Endothelial cell of umbilical vein (primary cell): Measurements from ENCODE around the gene OR52B6. TPM values are rescaled to one million over a fixed set of nuclear protein-coding genes. Genes with fewer than 3 reads are reported as not detected.

Experiments used
- BruUV-seq: library from RNA; stranded (reverse); fragments of 400-500 nt; replicated peaks from 2 replicates; lab custom pipeline; 2021; lab: Mats Ljungman, UMichigan
- CTCF ChIA-PET: fragments of 300-600, 350-600 bp; sonication (Branson Sonifier 250); formaldehyde crosslinking; loops from one replicate; lab custom pipeline; 2021; ENCODE audit warnings: antibody characterized with exemption, inconsistent platforms; lab: Charles Lee
- POLR2A ChIA-PET: fragments of 300-600, 350-600 bp; sonication (Branson Sonifier 250); formaldehyde crosslinking; loops from one replicate; lab custom pipeline; 2021; ENCODE audit warnings: antibody characterized with exemption, inconsistent platforms; lab: Charles Lee
- DNase-seq: peaks from one replicate; pipeline ENCODE4 v3.0.0-alpha.2; 2011; ENCODE audit warnings: low read depth, low spot score
- FAIRE-seq: peaks from 2 replicates; lab custom pipeline; 2011; peaks lifted over from hg19 to GRCh38; lab: Jason Lieb, UNC
- H2AFZ ChIP-seq: 2 replicates; pipeline ENCODE4 v1.6.0; 2012; ENCODE audit warnings: low read depth, low read length, control low read depth, inconsistent platforms
- H3K27ac ChIP-seq: 2 replicates; pipeline ENCODE4 v1.5.1; 2011; ENCODE audit warnings: low read depth, mild to moderate bottlenecking, control low read depth, low read length, moderate library complexity; ENCODE audit not compliant: insufficient read depth
- H3K27me3 ChIP-seq, 2 experiments: 2 replicates each; pipeline versions ENCODE4 v1.6.0 to v1.6.1; 2011; ENCODE audit warnings: low read length in 2 of 2, mixed read lengths in 1 of 2; ENCODE audit not compliant: control insufficient read depth in 2 of 2, insufficient read depth in 2 of 2
- H3K36me3 ChIP-seq, 2 experiments: 2 replicates in 1 of 2; 3 replicates in 1 of 2; pipeline ENCODE4 v1.5.1; 2011; ENCODE audit warnings: low read length in 2 of 2, mild to moderate bottlenecking in 1 of 2, moderate library complexity in 1 of 2; ENCODE audit not compliant: control insufficient read depth in 2 of 2, insufficient read depth in 2 of 2; ENCODE audit errors: extremely low read depth in 1 of 2
- H3K4me1 ChIP-seq: 3 replicates; pipeline ENCODE4 v1.5.1; 2011; ENCODE audit warnings: mild to moderate bottlenecking, low read length; ENCODE audit not compliant: control insufficient read depth, insufficient read depth; ENCODE audit errors: extremely low read depth
- H3K4me2 ChIP-seq: 2 replicates; pipeline ENCODE4 v1.6.1; 2011; ENCODE audit warnings: low read length, control low read depth, mixed read lengths; ENCODE audit not compliant: insufficient read depth
- H3K4me3 ChIP-seq, 3 experiments: fragments of 200-600 bp in 1 of 3; sonication (generic), shearing (Covaris generic) in 1 of 3; replicated peaks in 1 of 3; 2 replicates each; pipeline ENCODE4 v1.5.1; 2011 to 2016; ENCODE audit warnings: control low read depth in 3 of 3, low read length in 3 of 3, mild to moderate bottlenecking in 2 of 3, inconsistent platforms in 1 of 3, low read depth in 1 of 3, moderate library complexity in 1 of 3; ENCODE audit not compliant: insufficient read depth in 1 of 3
- H3K79me2 ChIP-seq: 2 replicates; pipeline ENCODE4 v1.6.0; 2012; ENCODE audit warnings: low read length, inconsistent platforms; ENCODE audit not compliant: control insufficient read depth, insufficient read depth
- H3K9ac ChIP-seq: replicated peaks from 2 replicates; pipeline ENCODE3; 2011; ENCODE audit warnings: low read length, control low read depth; ENCODE audit not compliant: insufficient read depth; ENCODE audit errors: extremely low read depth
- H3K9me1 ChIP-seq: replicated peaks from 3 replicates; pipeline ENCODE4 v1.6.0; 2011; ENCODE audit warnings: mild to moderate bottlenecking, low read length; ENCODE audit not compliant: control insufficient read depth, insufficient read depth; ENCODE audit errors: extremely low read depth
- H3K9me3 ChIP-seq: replicated peaks from 2 replicates; pipeline ENCODE4 v1.5.1; 2012; ENCODE audit warnings: low read length, inconsistent platforms; ENCODE audit not compliant: control insufficient read depth, insufficient read depth
- H4K20me1 ChIP-seq: replicated peaks from 2 replicates; pipeline ENCODE3; 2011; ENCODE audit warnings: mild to moderate bottlenecking, low read length; ENCODE audit not compliant: control insufficient read depth, insufficient read depth; ENCODE audit errors: extremely low read depth
- CTCF ChIP-seq, 2 donors: IDR thresholded peaks; 1 replicate in 1 of 2; 2 replicates in 1 of 2; pipeline ENCODE4 v1.5.1; 2011; ENCODE audit warnings: low read length in 2 of 2, mild to moderate bottlenecking in 2 of 2, moderate library complexity in 2 of 2, control low read depth in 1 of 2, inconsistent platforms in 1 of 2, low read depth in 1 of 2; ENCODE audit not compliant: insufficient read depth in 1 of 2; ENCODE audit errors: extremely low read depth in 1 of 2
- FOS ChIP-seq: IDR thresholded peaks from 2 replicates; pipeline ENCODE4 v1.6.1; 2011; ENCODE audit warnings: mild to moderate bottlenecking, low read length, moderate library complexity, borderline replicate concordance; ENCODE audit not compliant: insufficient read depth
- JUN ChIP-seq: IDR thresholded peaks from 2 replicates; pipeline ENCODE4 v1.6.1; 2011; ENCODE audit warnings: borderline replicate concordance, low read depth; ENCODE audit not compliant: insufficient read length, insufficient read depth
- MAX ChIP-seq: IDR thresholded peaks from 2 replicates; pipeline ENCODE4 v1.6.1; 2011; ENCODE audit not compliant: insufficient read depth, insufficient read length
- MYC ChIP-seq: IDR thresholded peaks from one replicate; pipeline ENCODE4 v1.6.1; 2011; ENCODE audit warnings: mild to moderate bottlenecking, low read depth, low read length
- POLR2A ChIP-seq: IDR thresholded peaks from 2 replicates; pipeline ENCODE4 v1.6.1; 2012; ENCODE audit warnings: low read depth, mild to moderate bottlenecking, control low read depth, low read length
- POLR2AphosphoS5 ChIP-seq: IDR thresholded peaks from 2 replicates; pipeline ENCODE4 v1.6.1; 2012; ENCODE audit warnings: low read depth, mild to moderate bottlenecking, control low read depth, low read length, moderate library complexity; ENCODE audit not compliant: insufficient read depth
- dilution Hi-C: fragments of 300-500 bp; cut with MboI; formaldehyde crosslinking; loops from one replicate; pipeline ENCODE4 v1.15.0; 2019; ENCODE audit warnings: low sequenced_read_pairs; ENCODE audit not compliant: extremely low pct_ligation_motif_present
- intact Hi-C: fragments of 100-400 bp; cut with micrococcal nuclease; formaldehyde crosslinking; loops from one replicate; pipeline ENCODE4 v1.10.0; 2022
- polyA plus RNA-seq, 4 experiments: library from polyadenylated mRNA; depleted of rRNA in 3 of 4; stranded (reverse) in 3 of 4; unstranded in 1 of 4; fragments of >200 nt; gene quantifications; 2 replicates each; pipeline versions ENCODE4 v1.2.1 to v1.2.3, GENCODE V29; 2011 to 2012; ENCODE audit warnings: missing spikeins in 1 of 4
- total RNA-seq: library from RNA; stranded (reverse); gene quantifications from 2 replicates; pipeline ENCODE4 v1.2.3, GENCODE V29; 2021

The OR52B6 gene
- total and polyA plus RNA-seq, 2 donors (not counting 3 experiments of a cell fraction or from before 2014, with no cell fraction given): not detected

GRCh38 chr11:5603326-5603725 lies 22.6 kb downstream of the OR52B6 start:
- Histone ChIP-seq H3K36me3 (no peaks in the 10 kb centered on the region), H3K27ac (no peak overlapping the region), H3K4me2 (no peak overlapping the region), H3K9me3 (no peaks in the 10 kb centered on the region), H2AFZ (no peak overlapping the region), H4K20me1 (no peaks in the 10 kb centered on the region), H3K9ac (no peak overlapping the region), H3K27me3 (no peaks in the 10 kb centered on the region), H3K79me2 (no peaks in the 10 kb centered on the region), H3K9me1 (no peaks in the 10 kb centered on the region), H3K4me3 (no peak overlapping the region), H3K4me1 (peaks cover 2% of the 10 kb centered on the region)
- ChIA-PET POLR2A (no interaction called here), CTCF (interaction anchor here (1.3 to 2.0 kb wide), 3 partner anchors 11 to 17 kb away, joined by 3 to 5 read pairs (median 4); no protein-coding TSS in a partner anchor)
- intact Hi-C loops: no loop called here
- TF ChIP-seq POLR2A (no peak), MAX (no peak), CTCF (IDR thresholded peaks at IDR 0.05; ENCODE audit: extremely low read depth in 1 of 2, insufficient read depth in 1 of 2, low read depth in 1 of 2, low read length in 2 of 2) (no peak), POLR2AphosphoS5 (no peak), FOS (no peak), JUN (no peak), MYC (no peak)
- DNase-seq (no peak), FAIRE-seq (no peak)
- BruUV-seq: no TSS peak
- dilution Hi-C loops: no loop called here
